HG02588 (cell line): ENCODE data around the gene KLHDC10.
A peak's percentile ranks its signal among the peaks of the same experiment; 100 is the strongest.
"Not testable (repeated sequence)": the region's sequence is repeated elsewhere in the genome, so short reads cannot be mapped to it uniquely, and the experiment has no call there.

Source experiments
- ATAC-seq: cut with Tn5 transposase; IDR thresholded peaks from one replicate; pipeline ENCODE4 v1.9.1; 2021; ENCODE audit warnings: mild to moderate bottlenecking, moderate library complexity; ENCODE audit not compliant: unreplicated experiment

The KLHDC10 gene

GRCh38 chr7:130071701-130072622, 1.6 kb downstream of the KLHDC10 start:
- ATAC-seq = no peak

GRCh38 chr7:130079846-130080394, 9.6 kb downstream of the KLHDC10 start:
- no peak for ATAC-seq

DNA sequence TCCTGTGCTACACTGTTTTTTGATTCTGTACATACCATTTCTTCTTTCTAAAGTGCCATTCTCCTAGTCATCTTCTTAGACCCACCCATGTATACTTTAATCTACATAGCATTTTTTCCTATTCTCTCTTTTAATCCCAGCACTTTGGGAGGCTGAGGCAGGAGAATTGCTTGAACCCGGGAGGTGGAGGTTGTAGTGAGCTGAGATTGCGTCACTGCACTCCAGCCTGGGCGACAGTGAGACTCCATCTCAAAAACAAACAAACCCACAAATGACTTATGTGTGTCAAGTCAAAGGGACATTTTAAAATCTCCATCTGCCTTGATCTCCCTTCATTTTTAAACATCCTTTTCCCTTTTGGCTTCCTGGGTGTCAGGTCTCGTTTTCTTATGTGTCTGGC, 13.2 kb downstream of the KLHDC10 start:
- ATAC-seq = not testable (repeated sequence)

DNA sequence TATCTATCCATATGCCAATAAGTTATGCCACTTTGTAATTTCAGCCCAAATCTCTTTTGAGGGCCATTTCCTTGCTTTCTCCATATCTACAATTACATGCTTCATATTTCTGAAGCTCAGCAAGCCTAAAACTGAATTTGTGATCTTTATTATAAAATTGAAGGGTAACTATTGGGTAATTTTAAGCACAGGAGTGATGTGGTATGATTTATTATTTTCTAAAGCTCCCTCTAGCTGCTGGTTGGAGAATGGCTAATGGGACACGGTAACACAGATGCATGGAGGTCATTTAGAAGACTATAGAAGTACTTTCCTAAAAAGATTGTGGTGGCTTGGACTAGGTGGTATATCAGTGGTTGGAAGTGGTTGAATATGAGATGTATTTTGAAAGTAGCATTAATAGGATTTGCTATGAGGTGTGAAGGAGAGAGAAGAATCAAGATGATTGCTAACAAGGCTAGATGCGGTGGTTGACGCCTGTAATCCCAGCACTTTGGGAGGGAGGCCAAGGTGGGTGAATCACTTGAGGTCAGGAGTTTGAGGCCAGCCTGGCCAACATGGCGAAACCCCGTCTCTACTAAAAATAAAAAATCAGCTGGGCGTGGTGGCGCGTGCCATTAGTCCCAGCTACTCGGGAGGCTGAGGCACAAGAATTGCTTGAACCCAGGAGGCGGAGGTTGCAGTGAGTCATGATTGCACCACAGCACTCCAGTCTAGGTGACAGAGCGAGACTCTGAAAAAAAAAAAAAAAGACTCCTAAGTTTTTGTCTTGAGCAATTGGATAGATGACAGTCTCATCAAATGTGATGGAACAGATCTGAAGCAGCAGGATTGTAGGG, 13.9 kb downstream of the KLHDC10 start:
- no peak for ATAC-seq

DNA sequence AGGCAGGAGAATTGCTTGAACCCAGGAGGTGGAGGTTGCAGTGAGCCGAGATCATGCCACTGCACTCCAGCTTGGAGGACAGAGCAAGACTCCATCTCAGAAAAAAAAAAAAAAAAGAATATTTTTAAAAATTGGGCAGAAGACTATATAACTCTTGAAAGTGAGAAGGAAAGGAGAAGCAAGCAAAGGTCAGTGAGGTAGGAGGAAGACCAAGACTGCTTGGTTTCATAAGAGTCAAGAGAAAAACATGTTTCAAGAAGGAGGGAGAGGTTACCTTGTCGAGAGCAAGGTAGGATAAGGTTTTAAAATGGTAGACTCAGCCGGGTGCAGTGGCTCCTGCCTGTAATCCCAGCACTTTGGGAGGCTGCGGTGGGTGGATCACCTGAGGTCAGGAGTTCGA, 14.9 kb downstream of the KLHDC10 start:
- ATAC-seq = not testable (repeated sequence)

- ATAC-seq = no peak
These were observed 16.6 kb downstream of the KLHDC10 start for GRCh38 chr7:130086938-130087337.

DNA sequence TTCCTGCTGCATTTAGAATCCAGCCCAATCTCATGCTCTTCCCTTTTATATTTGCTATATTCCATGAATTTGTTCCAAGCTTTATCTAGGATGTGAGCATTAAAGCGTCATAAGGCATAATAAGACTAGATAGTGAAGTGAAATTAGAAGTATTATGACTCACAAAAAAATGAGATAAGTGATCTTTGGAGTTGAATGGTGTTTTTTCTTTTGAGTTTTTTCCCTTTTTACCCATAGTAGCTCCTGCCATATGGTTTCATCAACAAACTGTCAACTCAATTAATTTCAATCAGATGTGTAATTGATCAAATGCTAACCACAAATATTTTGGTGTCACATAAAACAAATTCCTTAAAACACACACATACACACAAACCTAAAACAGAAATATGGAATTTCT, 17.0 kb downstream of the KLHDC10 start:
- no peak for ATAC-seq

- ATAC-seq = peak; percentile 57
These were observed 20.6 kb downstream of the KLHDC10 start for GRCh38 chr7:130090745-130091532.

- no peak for ATAC-seq
These were observed 21.7 kb downstream of the KLHDC10 start for GRCh38 chr7:130091999-130092398.

DNA sequence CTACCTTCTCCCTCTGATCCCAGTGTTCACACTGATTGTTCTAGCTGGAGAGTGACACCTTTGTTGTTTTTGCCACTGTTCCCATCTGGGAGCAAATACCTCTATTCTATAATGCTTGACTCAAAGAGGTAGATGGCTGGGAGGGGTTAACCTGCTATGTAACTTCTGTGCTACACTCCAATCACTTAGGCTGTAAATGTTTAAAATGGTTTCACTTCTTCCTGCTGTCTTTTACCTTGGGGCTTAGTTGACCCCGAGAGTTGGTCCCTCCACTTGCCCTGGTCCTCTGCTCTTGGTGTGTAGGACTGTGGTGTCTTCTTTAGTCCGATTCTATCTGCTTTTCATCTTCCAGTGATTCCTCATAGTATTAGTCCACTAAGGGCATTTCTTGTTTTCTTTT, 22.3 kb downstream of the KLHDC10 start:
- ATAC-seq = no peak

DNA sequence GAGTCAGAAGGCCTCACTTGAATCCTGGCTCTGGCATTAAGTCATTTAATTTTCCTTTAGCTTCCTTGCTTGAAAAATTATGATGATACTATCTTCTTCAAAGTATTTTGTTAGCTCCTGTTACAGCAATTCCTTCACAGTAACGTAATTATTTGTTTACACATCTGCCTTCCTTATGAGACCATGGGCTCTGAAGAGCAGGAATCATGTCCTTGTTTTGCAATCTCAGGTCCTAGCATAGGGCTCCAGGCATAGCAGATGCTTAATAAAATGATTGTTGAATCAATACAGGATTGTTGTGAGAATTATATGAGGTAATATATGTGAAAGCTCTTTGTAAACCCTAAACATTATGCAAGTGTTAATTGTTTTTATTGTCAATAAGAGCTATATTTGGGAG, 25.5 kb downstream of the KLHDC10 start:
- no peak for ATAC-seq

GRCh38 chr7:130096243-130096827, 26.0 kb downstream of the KLHDC10 start:
- no peak for ATAC-seq

DNA sequence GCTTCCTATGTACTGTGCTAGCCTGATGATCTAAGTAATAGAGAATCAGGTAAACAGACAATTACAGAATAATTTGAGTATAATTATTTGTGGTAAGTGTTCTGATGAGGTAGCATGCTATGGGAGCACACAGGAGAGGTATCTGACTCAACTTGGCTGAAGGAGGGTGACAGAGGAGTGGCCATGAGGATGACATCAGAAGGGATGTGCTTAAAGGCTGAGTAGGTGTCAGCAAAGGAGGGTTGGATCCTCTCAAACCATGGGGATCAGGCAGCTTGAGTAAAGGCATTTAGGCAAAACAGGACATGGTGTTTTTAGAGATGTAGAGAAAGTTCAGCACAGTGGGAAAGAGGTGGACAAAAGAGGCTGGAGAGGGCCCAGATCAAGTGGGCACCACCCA, 29.0 kb downstream of the KLHDC10 start:
- ATAC-seq = no peak

- no peak for ATAC-seq
These were observed 32.3 kb downstream of the KLHDC10 start for GRCh38 chr7:130102588-130102987.

- no peak for ATAC-seq
These were observed 37.8 kb downstream of the KLHDC10 start for GRCh38 chr7:130107949-130108674.

- no peak for ATAC-seq
These were observed 38.5 kb downstream of the KLHDC10 start for GRCh38 chr7:130108809-130109208.

- ATAC-seq = no peak
These were observed 41.8 kb downstream of the KLHDC10 start for GRCh38 chr7:130112093-130112492.

DNA sequence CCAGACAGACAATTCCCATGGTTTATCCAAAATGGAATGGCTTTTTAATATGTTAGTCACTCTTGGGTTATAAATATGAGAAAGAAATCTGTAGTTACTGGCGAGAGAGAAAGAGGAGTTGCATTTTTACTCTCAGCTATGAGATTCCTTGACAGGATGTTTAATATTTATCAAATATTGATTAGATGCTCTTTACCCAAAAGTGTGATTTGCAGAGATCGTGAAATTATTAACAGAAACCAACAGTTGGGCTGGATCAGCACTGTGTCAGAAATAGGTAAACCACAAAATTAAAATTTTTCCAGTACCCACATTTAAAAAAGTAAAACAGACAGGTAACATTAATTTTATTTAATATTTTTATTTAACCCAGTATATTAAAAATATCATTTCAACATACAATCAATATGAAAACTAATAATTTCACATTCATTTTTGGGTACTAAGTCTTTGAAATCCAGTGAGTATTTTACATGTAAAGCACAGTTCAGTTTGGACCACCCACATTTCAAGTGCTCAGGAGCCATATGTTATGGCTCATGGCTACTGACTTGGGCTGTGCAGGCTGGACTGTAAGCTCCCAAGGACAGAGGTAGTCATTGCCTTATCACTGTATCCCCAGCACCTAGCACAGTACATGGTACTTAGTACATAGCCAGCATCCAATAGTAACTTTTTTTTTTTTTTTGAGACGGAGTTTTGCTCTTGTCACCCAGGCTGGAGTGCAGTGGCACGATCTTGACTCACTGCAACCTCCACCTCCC, 42.5 kb downstream of the KLHDC10 start:
- ATAC-seq = no peak

DNA sequence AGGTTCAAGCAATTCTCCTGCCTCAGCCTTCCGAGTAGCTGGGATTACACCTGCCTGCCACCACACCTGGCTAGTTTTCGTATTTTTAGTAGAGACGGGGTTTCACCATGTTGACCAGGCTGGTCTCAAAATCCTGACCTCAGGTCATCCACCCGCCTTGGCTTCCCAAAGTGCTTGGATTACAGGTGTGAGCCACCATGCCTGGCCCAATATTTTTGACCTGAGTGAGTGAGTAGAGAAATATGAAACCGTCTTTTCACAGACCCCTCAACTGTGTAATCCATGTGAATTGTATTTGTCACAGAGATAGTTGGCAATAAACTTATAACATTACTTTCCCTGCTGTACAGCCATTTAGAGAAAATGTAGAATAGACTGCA, 43.1 kb downstream of the KLHDC10 start:
- not testable (repeated sequence) for ATAC-seq
